ENCODE data around the gene BHLHA9. TPM values are rescaled to one million over a fixed set of nuclear protein-coding genes. Genes with fewer than 3 reads are reported as not detected.
A peak's percentile ranks its signal among the peaks of the same experiment; 100 is the strongest.

Gene BHLHA9
- total RNA-seq, 1 donor from 2014 or later = not detected

DNA sequence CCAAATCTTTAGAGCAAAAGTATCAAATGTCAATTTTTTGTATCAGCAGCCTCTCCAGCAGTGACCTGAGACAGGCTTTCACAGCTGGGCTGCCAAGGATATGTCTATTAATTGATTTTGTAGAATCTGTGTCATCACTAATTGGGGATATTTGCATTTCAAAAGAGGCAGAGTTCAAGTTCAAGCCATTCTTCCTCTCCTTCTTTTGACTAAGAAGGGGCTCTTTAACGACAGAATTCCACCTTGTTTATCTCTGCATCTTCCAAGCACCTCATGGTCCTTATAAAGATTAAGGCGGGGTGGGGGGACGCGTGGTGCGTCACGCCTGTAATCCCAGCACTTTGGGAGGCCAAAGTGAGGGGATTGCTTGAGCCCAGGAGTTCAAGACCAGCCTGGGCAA is 15.2 kb upstream of the BHLHA9 start:
- no peak for DNase-seq (ENCODE audit: low spot score)

DNA sequence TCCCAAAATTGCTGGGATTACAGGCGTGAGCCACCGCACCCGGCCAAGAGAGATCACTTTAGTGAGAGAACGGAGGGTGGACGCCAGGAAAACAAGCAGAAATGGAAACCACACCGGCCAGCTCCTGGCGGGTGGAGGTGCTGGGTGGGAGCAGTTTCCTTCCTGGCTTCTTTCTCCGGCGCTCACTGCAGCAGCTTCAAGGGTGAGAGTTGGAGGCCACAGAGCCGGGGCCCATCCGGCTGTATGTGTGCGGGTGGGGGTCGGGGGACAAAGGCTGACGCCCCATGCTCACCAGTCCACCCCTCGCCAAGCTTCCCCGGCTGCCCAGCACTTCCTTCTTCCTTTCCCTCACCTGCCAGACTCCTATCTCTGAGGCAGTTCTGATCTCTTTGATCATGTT is 13.5 kb upstream of the BHLHA9 start:
- DNase-seq (ENCODE audit: low spot score) = no peak

DNA sequence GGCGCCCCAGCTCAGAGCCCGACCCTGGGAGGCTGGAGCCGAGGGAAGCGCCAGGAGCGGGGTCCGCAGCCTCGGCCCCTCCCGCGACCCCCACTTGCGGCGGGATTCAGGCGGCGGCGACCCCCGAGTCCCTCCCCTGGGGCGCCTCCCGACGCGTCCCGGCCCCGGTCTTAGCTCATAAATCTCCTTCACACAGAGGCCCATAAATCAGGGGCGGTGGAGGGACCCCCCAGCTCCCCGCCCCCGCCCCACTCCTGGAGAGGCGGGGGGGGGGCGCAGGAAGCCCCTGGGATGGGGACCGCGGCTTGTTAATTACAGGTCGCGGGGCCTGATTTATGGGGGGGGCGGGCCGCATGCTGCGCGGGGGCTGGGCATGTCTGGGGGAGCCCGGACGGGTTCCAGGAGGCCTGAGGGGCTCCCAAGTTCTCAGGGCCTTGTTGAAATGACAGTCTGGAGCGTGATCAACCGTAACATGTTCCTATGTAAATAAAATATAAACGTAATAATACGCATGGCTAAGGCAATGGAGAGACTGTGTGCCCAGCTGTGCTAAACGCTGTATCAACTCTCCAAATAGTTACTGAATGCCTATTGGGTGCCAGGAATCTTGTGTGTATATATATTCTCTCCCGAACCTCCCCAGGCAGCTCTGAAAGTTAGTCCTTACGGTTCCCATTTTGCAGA is 10.0 kb upstream of the BHLHA9 start:
- no peak for DNase-seq (ENCODE audit: low spot score)

DNA sequence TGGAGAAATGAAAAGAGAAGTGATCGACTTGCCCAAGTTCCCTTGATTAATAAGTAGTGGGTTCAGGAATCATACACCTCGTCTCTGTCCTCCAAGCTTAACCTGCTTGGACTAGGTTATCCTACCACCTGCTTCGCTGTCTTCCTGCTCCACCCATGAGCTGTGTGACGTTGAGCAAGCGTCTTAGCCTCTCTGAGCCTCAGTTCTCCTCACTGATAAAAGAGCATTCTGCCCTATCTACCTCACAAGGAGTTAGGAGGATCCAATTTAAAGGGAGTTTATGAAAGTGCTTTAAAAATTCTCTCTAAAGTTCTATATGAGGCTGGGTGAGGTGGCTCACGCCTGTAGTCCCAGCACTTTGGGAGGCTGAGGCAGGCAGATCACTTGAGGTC is 9.5 kb upstream of the BHLHA9 start:
- no peak for DNase-seq (ENCODE audit: low spot score)

DNA sequence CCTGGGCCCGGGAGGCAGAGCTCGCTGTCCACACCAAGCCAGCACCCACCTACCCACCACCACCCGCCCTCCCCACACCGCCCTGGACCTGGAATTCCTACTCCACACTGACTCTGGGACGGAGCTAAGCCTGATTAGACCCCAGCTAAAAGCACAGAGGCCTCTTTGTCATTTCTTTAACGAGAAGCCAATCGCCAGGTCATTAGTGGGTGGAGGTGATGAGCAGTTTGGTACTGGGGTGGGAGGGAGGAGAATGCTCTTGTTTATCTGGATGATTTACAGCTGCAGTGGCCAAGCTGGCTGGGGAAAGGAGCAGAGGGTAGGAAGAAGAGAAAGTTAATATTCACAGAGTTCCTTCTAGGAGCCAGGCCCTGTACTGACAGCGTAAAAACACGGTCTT is 6.0 kb upstream of the BHLHA9 start:
- DNase-seq (ENCODE audit: low spot score) = no peak

DNA sequence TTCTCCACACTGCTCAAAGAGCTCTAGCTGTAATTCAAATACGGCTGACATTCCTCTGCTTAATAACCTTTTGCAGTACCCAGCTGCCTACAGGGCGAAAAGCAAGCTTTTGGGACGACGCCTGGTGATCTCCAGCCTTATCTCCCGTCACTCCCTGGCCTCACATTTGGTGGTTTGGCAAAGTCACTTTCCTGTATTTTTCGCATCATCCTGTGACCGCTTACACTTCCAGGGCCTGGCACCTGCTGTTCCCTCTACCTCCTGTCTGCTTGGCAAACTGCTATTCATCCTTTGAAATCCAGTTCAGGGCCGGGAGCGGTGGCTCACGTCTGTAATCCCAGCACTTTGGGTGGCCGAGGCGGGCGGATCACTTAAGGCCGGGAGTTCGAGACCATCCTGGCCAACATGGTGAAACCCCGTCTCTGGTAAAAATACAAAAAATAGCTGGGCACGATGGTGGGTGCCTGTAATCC is 2.7 kb upstream of the BHLHA9 start:
- DNase-seq (ENCODE audit: low spot score) = no peak

DNA sequence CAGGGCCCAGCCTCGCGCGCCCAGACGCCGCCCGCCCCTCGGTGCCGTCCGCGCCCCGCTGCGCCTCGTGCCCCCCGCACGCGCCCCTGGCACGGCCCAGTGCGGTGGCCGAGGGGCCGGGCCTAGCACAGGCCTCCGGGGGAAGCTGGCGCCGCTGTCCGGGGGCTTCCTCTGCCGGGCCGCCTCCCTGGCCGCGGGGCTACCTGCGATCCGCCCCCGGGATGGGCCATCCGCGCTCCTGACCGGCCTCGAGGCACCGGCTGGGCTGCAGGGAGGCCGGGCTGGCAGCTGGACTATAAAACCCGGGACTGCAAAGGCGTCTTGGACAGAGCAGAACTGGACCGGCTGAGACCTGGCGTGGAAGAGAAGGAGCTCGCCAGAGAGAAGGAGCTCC is 783 bp downstream of the BHLHA9 start:
- DNase-seq (ENCODE audit: low spot score) = no peak

DNA sequence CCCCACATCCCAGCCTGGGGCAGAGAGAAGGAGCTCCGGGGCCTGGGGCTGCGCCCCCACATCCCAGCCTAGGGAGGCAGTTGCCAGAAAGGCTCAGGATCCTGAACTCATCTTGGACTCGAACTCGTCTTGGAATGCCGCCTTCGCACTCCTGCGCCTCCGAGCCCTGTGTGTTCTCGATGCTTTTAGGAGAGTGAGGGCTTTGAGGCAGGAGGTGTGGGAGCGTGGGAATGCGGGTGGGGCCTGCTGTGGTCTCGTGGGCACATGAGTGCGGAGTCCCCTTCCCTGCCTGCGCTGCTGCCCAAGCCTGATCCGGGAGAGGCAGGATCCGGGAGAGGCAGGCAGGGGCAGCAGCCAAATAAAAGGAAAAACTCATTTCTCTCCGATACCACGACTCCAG is 1.2 kb downstream of the BHLHA9 start:
- no peak for DNase-seq (ENCODE audit: low spot score)

DNA sequence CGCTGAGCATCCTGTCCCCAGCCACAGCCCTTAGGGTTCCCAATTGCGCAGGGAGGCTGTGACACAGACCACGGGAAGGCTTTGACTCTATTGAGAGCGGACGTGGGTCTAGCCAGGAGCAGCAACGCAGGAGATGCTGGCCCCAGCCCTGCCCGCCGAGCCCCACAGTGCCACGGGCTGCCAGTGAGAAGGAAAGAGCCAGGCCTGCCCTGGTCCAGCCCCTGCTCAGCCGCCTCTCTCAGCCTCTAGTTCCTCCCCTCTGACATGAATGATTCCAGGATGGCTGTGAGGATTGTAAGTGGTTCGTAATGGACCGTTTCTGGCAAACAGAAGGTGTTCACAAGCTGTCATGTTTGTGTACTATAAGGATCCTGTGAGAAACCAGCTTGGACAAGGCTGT is 2.5 kb downstream of the BHLHA9 start:
- no peak for DNase-seq (ENCODE audit: low spot score)

DNA sequence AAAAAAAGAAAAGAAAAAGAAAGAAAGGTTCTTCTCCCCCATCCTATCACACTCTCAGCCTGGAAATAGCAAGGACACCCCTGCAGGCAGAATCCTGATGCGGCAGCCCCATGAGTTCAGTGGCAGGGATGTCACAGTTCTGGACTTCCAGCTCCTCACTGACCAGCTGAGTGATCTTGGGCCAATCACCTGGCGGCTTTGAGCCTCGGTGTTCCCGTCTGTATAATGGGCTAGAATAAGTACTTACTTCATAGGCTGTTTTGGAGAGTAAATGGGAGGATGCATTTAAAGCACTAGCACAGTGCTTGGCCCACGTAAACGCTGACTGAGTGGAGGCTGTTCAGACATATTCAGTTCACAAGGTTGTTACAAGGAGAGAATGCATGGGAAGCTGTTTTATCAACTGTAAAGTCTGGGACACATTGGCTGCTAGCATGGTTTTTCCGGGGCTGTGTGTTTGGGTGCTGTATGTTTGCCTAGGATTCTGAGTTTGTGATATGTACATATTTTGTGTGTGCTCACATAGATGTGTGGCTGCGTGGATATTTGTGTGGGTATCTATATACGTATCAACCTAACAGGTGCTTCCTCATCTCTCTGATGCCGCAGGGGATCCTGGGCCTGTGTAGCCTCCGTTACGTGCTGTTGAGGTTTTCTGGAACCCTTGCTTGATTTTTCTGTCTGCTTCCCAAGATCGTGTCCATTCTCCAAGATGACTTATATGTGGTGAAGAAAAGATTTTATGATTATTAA is 3.4 kb downstream of the BHLHA9 start:
- no peak for DNase-seq (ENCODE audit: low spot score)

DNA sequence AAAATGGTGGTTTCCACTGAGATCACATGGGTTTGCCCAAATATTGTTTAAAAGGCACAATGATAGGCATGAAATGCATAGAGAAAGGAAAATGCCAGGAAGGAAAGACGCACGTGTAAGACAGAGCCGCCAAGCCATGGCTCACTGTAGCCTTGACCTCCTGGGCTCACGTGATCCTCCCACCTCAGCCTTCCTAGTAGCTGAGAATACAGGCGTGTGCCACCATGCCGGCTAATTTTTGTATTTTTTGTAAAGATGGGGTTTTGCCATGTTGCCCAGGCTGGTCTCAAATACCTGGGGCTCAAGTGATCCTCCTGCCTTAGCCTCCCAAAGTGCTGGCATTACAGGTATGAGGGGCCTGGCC is 4.0 kb downstream of the BHLHA9 start:
- DNase-seq (ENCODE audit: low spot score) = no peak

DNA sequence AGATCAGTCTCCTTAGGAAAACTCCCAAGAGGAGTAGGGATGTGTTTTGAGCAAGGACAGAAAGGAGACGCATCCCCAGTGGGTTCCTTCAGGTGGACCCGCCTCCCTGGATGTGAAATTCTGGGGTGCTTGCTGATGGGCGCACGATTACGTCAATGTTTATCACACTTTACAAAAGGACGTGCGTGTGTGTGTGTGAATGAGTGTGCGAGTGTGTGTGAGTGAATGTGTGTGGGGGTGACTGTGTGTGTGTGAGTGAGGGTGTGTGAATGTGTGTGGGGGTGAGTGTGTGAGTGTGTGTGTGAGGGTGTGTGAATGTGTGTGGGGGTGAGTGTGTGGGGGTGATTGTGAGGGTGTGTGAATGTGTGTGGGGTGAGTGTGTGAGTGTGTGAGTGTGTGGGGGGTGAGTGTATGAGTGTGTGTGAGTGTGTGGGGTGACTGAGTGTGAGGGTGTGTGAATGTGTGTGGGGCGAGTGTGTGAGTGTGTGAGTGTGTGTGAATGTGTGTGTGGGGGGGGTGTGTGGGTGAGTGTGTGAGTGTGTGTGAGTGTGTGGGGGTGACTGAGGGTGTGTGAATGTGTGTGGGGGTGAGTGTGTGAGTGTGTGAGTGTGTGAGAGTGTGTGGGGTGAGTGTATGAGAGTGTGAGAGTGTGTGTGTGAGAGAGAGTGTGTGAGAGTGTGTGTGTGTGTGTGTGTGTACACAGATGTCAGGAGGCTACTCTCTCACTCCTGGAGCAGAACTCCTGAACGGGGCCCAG is 5.1 kb downstream of the BHLHA9 start:
- DNase-seq (ENCODE audit: low spot score) = no peak

DNA sequence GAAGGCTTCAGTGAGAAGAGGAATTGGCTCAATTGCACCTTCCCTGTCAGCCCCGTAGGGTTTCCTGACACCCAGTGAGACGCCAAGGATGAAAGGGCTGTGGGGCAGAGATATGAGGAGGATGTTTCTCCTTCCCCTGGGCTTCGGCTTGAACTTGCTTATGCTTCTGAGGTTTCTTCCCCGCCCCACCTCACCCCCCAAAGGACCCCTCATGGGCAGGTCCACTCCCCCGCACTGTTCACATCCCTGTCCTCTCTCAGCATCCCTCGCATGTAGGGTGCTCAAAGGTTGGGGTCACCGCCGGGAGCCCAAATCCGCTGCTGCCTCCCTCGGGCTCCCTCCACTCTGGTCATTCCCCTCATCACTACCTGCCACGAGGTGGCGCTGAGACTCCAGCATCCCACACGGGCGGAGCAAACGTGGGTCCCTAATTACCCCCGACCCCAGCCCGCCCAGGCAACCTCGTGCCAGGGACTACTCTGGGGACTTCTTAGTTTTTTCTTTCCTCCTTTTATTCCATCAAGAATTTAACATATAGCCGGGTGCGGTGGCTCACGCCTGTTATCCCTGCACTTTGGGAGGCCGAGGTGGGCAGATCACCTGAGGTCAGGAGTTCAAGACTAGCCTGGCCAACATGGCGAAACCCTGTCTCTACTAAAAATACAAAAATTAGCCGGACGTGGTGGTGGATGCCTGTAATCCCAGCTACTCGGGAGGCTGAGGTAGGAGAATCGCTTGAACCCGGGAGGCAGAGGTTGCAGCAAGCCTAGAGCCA is 5.9 kb downstream of the BHLHA9 start:
- DNase-seq (ENCODE audit: low spot score) = peak; percentile 40

DNA sequence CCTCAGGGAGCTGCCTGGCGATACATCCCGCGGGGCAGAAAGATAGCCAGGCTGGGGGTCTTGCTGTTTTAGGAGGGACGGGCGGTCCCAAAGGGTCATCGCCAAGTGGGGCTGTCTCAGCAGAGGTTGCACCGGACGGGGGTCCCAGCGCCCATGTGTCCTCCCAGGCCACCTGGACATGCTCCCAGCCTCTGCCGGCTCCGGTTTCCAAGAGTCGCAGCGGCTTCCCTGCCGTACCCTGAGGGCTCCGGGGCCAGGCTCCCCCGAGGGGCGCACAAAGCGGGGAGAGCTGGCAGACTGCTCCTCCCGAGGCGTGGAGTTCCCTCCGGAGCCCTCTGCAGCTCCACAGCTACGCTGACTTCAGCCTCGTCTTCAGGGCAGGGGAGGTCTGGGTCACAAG is 10.4 kb downstream of the BHLHA9 start:
- no peak for DNase-seq (ENCODE audit: low spot score)

DNA sequence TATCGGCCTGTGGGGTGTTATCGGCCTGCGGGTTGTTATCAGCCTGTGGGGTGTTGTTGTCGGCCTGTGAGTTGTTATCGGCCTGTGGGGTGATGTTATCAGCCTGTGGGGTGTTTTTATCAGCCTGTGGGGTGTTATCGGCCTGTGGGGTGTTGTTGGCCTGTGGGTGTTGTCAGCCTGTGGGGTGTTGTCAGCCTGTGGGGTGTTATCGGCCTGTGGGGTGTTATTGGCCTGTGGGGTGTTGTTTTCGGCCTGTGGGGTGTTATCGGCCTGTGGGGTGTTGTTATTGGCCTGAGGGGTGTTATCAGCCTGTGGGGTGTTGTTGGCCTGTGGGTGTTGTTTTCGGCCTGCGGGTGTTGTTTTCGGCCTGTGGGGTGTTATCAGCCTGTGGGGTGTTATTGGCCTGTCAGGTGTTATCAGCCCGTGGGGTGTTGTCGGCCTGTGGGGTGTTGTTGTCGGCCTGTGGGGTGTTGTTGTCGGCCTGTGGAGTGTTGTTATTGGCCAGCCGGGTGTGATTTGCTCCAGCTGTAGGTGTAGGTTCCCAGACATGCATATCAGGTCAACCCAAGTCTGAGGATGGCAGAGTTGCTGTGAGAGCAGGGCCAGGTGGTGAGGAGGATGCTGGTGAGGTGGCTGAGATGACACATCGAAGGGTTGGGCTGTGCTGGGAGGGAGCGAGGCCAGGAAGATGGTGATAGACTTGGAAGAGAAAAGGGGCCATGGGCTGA is 16.3 kb downstream of the BHLHA9 start:
- DNase-seq (ENCODE audit: low spot score) = no peak

DNA sequence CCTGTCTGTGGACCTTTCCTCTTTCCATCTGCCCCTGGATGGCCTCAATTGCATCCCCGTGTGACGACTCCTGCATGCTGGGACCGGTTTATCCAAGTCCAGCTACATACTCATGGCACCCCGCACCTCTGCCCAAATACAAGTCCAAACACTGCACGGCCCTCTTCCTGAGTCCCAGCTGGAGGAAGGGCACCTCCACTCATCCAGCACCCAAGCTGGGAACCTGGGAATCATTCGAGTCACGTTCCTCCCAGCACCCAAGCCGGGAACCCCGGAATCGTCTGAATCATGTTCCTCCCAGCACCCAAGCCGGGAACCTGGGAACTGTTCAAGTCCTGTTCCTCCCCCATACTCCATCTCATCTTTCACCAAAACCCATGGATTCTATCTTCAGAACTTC is 19.5 kb downstream of the BHLHA9 start:
- DNase-seq (ENCODE audit: low spot score) = no peak

DNA sequence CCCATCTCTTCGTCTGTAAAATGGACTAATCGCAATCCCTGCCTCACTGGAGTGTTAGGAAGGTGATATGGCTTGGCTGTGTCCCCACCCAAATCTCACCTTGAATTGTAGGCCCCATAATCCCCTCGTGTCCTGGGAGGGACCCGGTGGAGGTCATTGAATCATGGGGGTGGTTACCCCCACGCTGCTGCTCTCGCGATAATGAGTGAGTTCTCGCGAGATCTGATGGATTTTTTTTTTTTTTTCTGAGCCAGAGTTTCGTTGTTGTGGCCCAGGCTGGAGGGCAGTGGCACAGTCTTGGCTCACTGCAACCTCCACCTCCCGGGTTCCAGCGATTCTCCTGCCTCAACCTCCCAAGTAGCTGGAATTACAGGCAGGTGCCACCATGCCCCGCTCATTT is 20.4 kb downstream of the BHLHA9 start:
- DNase-seq (ENCODE audit: low spot score) = no peak

DNA sequence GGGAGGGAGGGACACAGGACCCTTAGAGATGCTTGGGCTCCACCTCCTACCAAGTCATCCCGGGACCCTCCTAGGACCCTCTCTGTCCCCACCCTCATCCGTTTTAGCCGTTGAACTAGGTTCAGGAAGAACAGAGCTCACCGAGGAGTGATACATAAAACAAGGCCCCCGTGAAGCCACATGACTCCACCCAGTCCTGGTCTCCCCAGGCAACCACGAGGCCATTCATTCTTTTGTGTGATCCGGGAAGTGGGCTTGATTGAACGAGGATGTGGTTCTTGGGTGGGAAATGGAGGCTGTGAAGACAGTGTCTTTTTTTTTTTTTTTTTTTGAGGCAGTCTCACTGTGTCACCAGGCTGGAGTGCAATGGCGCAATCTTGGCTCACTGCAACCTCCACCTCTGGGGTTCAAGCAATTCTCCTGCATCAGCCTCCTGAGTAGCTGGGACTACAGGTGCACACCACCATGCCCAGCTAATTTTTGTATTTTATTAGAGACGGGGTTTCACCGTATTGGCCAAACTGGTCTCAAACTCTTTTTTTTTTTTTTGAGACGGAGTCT is 24.0 kb downstream of the BHLHA9 start:
- no peak for DNase-seq (ENCODE audit: low spot score)

DNA sequence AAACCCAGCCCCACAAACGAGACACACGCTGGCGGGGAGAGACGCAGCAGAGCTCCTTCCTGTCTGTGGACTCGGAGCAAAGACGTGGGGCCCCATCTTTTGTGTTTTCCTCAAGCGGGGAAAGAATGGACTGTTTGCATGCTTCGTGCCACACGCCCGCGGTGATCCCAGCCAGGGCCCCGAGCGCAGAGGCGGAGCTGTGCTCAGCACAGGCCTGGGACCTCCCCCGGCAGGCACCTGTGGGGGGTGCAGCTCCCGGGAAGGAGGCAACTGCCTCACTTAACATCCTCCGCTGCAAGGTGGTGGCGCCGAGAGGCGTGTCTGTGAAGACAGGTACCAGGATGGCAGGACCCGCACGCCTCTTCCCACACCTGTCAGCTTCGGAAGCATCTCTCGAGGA is 28.4 kb downstream of the BHLHA9 start:
- peak; percentile 26 for DNase-seq (ENCODE audit: low spot score)

DNA sequence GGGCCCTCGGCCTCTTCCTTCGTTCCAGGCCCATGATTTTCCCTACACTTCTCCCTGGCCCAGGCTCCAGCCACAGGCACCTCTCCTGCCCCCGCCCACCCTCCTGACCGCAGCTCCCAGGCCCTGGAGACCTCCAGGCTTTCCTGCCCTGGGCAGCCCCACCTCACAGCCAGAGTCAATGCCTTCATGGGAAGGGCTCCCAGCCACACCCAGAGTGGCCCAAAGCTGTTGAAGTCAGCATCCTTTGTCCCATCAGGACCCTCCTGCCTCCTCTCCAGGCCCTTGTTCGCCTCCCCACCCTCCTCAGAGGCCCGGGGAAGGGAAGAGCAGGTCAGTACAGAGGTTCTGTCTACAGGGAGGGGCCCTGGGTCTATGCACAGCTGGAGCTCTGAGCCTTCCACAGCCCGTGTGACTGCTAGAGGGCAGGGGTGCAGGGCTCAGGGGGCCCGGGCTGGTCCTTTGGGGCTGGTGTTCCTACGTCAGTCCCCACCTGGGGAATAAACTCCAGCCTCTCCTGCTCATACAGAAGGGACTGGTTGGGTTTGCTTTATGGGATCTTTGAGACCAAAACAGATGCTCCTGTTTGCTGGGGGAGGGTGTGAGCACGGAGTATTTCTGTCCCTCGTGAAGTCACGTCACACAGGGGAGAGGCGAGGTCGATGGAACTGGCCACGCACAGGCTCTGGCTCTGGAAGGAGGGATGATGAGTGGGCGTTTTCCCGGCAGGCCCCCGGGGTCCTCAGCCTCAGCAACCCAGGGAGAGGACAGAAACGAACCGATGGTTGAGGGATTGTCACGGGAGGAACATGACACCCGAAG is 29.5 kb downstream of the BHLHA9 start:
- no peak for DNase-seq (ENCODE audit: low spot score)
